ENCODE results near the gene FAM135A.

DNA sequence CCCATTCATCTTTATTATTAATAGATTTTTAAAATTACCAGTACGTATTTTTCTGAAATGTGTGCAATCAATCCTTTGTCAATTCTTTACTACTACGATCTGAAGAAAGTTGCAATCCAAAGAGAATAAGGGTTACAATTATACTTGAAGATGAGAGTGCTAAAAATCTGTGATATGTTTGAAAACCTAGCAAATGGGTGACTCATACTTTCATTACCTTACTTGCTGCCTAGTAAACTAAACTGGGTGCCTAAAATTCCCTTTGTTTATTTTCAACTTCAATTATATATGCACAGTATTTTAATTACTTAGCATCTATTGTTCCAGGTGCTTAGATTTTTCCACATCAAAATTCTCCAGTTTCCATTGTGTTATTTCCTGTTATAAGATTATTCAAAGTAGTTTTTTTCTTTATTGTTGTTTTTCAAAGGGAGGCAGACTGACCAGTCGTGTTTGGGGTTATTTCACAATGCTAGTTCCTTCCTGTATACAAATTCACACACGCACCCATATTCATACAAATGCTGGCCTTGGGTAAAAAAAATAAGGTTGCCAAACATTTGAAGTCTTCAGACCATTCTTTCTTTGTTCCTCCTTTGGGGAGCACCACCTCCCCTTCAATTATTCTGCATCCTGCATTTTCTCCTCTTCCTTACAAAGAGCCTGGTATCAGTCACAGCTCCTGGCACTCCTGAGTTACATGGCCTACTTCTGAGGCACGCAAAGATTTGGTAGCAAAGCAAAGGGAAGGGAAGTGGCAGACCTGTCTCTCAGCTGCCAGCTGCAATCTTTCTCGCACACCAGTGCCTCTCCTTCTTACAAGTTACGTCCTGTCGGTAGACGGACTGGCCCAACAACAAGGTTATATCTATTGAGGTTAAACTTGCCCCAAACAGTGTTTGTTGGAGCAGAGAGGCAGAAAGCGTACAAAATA lies 16.2 kb upstream of the FAM135A start:
- TF ChIP-seq CTCF (IDR thresholded peaks at IDR 0.05) (no peak), POLR2A (IDR thresholded peaks at IDR 0.05) (no peak)
